ENCODE results near the gene TBC1D12.

- TF ChIP-seq CTCF (IDR thresholded peaks at IDR 0.05 in 4 of 5, conservative IDR thresholded peaks at IDR 0.05 in 1 of 5) (no peak), POLR2A (IDR thresholded peaks at IDR 0.05) (no peak)
Measured at GRCh38 chr10:94450782-94451181, 48.4 kb downstream of the TBC1D12 start.

Measured in gastrocnemius medialis (tissue), 4 donors.